GM04504 (cell line): ENCODE measurements around the gene KCNK7.
"Not testable (repeated sequence)": the region's sequence is repeated elsewhere in the genome, so short reads cannot be mapped to it uniquely, and the experiment has no call there.

ENCODE experiments used
- DNase-seq: peaks from one replicate; pipeline ENCODE4 v3.0.0-alpha.2; 2012; ENCODE audit warnings: low read depth

Gene KCNK7

GRCh38 chr11:65572356-65573051 is 23.1 kb downstream of the KCNK7 start, which contains the start of gene FAM89B:
Gene FAM89B, plus strand, starts transcription at chr11:65572538. Its CDS starts 132 bp downstream, at chr11:65572670.
- peak; percentile 70 for DNase-seq

GRCh38 chr11:65571940-65572339 is 23.7 kb downstream of the KCNK7 start:
- no peak for DNase-seq

GRCh38 chr11:65571420-65571819 is 24.2 kb downstream of the KCNK7 start:
- DNase-seq: no peak

GRCh38 chr11:65569973-65570918 is 25.4 kb downstream of the KCNK7 start, which contains the start of gene ZNRD2:
Gene ZNRD2, plus strand, starts transcription at chr11:65570477. Its CDS starts 15 bp downstream, at chr11:65570492.
- peak; percentile 97 for DNase-seq

GRCh38 chr11:65569164-65569972 is 26.2 kb downstream of the KCNK7 start:
- DNase-seq: no peak

GRCh38 chr11:65565624-65566453 is 29.8 kb downstream of the KCNK7 start:
- no peak for DNase-seq

- DNase-seq: not testable (repeated sequence)
These were observed 30.6 kb downstream of the KCNK7 start for GRCh38 chr11:65564879-65565559.

- no peak for DNase-seq
These were observed 32.0 kb downstream of the KCNK7 start for GRCh38 chr11:65563601-65564000.

GRCh38 chr11:65562788-65563187 is 32.8 kb downstream of the KCNK7 start:
- DNase-seq: no peak

DNA sequence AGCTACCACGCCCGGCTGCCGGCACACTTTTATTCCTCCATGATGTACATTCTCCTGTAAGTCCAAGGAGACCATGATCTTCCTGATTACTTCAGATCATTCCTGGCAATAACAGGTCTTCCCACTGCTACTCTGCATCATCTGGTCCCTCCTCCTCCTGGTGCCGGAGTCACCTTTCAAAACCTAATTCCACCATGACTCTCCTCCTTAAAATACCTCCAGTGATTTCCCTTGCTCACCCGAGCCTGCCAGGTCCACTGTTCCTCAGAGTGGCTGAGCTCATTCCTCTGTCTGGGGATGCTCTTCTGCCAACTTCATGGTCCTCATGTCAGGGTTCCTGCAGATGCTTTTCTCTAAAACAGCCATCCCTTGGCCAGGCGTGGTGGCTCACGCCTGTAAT is 33.6 kb downstream of the KCNK7 start:
- no peak for DNase-seq

DNA sequence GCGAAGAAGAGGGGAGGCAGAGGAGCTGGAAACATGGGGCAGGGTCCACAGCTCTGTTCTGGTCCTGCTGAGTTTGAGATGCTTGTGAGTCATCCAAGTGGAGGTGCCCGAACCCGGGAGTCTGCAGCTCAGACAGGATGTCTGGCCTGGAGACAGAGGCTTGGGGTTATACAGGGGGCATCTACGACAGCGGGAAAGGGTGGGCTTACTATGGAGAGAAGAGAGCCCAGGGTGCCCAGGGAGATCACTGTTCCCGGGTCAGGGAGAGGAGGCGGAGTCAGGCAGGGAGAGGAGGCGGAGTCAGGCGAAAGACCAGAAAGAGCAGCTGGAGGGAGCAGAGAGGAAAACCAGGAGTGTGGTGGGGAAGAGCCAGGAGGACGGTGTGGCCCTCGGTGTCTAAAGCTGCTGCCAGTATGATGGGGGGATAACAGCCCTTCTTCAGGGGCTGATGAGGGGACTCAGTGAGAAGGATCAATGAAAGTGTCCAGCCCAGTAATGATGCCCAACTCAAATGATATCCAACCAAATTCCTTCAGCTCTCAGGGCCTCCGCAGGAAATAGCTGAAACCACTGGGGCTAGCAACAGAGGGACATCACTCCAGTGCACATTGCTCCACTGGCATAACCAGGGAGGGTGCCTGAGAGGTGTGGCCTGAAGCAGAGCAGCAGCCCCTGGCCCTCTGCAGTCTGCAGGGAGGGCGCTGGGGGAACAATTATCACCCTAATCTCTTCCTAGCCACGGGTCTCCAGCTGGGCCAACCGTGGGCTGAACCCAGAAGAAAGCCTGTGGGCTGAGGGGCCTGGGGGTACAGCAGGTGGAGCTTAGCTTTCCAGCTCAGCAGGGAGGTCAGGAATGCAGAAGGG is 34.8 kb downstream of the KCNK7 start:
- DNase-seq: no peak

- DNase-seq: no peak
These were observed 35.6 kb downstream of the KCNK7 start for GRCh38 chr11:65559951-65560537.

- no peak for DNase-seq
These were observed 36.1 kb downstream of the KCNK7 start for GRCh38 chr11:65559535-65559934.

GRCh38 chr11:65558930-65559509 is 36.6 kb downstream of the KCNK7 start:
- DNase-seq: no peak

DNA sequence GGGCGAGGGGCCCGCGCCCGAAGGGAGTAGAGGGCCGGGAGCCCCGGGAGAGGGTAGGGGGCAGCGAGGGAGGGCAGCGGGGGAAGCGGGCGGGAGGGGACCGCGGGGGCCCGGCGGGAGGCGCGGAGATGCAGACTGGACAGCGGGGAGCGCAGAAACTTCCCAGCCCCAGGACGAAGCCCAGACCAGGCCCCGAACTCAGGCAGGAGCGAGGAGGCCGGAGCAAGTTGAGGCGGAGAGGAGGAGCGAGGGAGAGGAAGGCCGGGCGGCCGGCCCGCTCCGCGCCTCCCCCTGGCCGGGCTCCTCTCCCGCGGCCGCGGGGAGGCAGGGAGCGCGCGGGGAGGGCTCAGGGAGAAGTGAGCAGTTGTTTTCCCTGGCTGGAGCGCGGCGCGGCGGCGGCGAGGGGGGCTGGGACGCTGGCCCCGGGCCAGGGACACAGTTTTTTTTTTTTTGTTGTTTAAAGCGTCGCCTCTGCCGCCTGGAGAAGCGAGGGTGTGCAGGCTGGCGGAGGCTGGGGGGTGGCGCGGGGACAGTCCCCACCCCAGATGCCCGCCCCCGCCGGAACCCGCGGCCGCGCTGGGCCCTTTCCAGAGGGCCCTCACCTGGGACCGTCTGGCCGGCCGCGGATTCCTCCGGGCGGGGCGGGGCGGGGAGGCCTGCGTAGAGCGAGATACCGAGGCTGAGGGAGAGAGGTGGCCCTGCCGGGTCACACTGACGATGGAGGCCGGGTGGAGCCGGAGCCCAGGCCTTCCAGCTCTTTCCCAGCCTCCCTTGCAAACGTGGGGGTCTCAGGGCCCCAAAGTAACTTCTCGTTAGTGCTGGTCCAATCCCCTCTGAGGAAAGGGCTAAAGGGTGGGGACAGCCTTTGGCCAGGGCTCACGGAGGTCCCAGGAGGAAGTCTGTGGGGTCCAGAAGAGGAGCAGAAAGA is 37.3 kb downstream of the KCNK7 start, which contains the start of gene LTBP3:
Gene LTBP3 (minus strand): TSS at position 358 of the 928 bp plus-strand sequence. CDS start 400 bp downstream, outside the sequence.
- peak; percentile 71 for DNase-seq

- DNase-seq: no peak
These were observed 38.2 kb downstream of the KCNK7 start for GRCh38 chr11:65557280-65558001.
